ENCODE data around the gene COQ4.

The COQ4 gene

DNA sequence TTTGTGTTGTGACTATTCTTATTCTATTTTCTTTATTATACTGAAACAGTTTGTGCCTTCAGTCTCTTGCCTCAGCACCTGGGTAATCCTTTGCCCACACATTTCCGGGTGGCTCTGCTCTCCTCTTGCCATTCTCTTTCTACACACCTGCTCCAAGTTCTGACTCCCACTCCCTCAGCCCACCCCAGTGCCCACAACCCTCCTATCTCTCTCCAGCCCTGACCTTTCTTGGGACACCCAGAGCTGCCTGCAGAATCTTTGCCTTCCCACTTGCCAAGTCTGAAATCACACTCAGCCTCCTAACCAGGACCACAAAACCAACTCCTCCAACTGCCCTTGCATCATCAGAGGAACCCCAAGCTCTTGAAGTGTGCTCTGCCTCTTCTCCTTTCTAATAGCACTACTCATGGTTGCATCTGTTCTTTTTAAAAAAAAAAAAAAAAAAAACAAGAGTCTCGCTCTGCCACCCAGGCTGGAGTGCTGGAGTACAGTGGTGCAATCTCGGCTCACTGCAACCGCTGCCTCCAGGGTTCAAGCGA, 42.5 kb upstream of the COQ4 start:
- no peaks in the 10 kb centered on the region for H3K9me3 ChIP-seq
- H3K4me3 ChIP-seq (ENCODE audit: low read depth, low read length), result no peak overlapping the region
- no peaks in the 10 kb centered on the region for H3K36me3 ChIP-seq
- TF ChIP-seq, protein P1, sequence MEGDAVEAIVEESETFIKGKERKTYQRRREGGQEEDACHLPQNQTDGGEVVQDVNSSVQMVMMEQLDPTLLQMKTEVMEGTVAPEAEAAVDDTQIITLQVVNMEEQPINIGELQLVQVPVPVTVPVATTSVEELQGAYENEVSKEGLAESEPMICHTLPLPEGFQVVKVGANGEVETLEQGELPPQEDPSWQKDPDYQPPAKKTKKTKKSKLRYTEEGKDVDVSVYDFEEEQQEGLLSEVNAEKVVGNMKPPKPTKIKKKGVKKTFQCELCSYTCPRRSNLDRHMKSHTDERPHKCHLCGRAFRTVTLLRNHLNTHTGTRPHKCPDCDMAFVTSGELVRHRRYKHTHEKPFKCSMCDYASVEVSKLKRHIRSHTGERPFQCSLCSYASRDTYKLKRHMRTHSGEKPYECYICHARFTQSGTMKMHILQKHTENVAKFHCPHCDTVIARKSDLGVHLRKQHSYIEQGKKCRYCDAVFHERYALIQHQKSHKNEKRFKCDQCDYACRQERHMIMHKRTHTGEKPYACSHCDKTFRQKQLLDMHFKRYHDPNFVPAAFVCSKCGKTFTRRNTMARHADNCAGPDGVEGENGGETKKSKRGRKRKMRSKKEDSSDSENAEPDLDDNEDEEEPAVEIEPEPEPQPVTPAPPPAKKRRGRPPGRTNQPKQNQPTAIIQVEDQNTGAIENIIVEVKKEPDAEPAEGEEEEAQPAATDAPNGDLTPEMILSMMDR (IDR thresholded peaks at IDR 0.05; ENCODE audit: low read depth, low read length), result no peak
- no peaks in the 10 kb centered on the region for H3K4me1 ChIP-seq
- H3K27me3 ChIP-seq, result no peaks in the 10 kb centered on the region
- DNase-seq, result no peak

DNA sequence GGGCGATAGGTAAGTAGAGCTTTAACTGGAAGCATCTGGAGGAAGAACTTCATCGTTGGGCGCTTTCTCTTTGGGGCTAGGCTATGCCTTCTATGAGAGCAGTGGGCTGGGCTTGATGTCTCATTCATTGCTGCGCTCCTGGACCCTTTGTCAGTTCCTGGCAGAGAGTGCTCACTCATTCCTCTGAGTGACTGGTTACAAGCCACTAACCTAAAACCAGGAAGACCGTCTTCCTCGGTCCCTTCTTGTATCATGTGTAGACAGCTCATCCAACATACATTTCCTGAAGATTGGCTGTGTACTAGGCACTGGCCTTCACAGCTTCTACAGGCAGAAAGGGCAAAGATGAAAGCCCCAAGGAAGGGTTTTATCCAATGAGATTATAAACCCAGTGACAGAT, 40.1 kb upstream of the COQ4 start:
- no peak for DNase-seq
- Histone ChIP-seq H3K4me3 (ENCODE audit: low read depth, low read length) (no peak overlapping the region), H3K27me3 (no peaks in the 10 kb centered on the region), H3K36me3 (no peaks in the 10 kb centered on the region), H3K9me3 (no peaks in the 10 kb centered on the region), H3K4me1 (no peaks in the 10 kb centered on the region)
- TF ChIP-seq, protein P1 (IDR thresholded peaks at IDR 0.05; ENCODE audit: low read depth, low read length), result no peak

DNA sequence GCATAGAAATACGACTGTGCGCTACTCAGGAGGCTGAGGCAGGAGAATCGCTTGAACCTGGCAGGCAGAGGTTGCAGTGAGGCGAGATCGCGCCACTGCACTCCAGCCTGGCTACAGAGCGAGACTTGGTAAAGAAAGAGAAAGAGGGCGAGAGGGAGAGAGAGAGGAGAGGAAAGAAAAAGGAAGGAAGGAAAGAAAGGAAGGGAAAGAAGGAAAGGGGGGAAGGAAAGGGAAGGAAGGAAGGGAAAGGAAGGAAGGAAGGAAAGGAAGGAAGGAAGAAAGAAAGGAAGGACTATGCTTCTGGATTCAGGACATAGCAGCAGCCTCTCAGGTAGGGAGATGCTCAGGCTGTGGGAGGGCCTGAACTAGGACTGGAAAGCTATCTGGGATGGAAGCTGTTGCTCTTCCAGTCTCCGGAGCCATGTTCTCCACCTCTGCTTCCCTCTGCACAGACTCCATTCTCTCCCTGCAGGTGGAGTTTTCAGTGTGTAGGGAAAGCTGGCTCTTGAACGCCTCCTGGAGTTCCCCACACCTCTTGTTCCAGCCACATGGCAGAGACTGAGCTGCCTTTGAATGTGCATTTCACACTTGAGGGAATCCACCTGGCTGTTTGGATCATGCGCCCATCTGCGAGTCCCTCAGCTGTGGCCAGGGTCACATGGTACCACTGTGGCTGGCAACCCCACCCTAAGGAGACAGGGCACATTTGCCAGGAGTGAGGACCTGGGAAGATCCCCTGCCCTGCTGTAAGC, 37.4 kb upstream of the COQ4 start:
- DNase-seq, result no peak
- Histone ChIP-seq H3K4me3 (ENCODE audit: low read depth, low read length) (no peak overlapping the region), H3K4me1 (no peaks in the 10 kb centered on the region), H3K27me3 (no peaks in the 10 kb centered on the region), H3K9me3 (no peaks in the 10 kb centered on the region), H3K36me3 (no peaks in the 10 kb centered on the region)
- TF ChIP-seq, protein P1 (IDR thresholded peaks at IDR 0.05; ENCODE audit: low read depth, low read length), result no peak

DNA sequence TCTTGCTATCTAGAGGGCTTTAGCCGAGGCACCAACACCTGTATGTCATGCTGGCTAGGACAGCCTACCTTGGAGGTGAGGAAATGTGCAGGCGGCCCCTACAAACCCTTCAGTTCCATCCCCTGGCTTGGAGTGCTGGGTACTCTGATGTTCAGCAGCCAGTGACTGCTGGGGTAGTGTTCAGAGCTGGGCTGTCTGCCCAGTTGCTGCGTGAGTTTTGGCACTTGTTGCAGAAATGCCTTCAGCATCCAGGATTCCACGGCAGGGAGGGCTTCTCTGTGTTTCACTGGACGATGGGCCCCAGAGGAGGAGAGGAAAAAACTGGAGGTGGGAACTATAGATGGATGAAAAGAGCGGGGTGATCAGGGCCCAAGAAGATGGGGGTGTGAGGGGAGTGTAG, 36.2 kb upstream of the COQ4 start:
- H3K4me1 ChIP-seq, result no peaks in the 10 kb centered on the region
- no peaks in the 10 kb centered on the region for H3K27me3 ChIP-seq
- no peak for DNase-seq
- TF ChIP-seq, protein P1 (IDR thresholded peaks at IDR 0.05; ENCODE audit: low read depth, low read length), result no peak
- no peaks in the 10 kb centered on the region for H3K36me3 ChIP-seq
- H3K9me3 ChIP-seq, result no peaks in the 10 kb centered on the region
- no peak overlapping the region for H3K4me3 ChIP-seq (ENCODE audit: low read depth, low read length)

DNA sequence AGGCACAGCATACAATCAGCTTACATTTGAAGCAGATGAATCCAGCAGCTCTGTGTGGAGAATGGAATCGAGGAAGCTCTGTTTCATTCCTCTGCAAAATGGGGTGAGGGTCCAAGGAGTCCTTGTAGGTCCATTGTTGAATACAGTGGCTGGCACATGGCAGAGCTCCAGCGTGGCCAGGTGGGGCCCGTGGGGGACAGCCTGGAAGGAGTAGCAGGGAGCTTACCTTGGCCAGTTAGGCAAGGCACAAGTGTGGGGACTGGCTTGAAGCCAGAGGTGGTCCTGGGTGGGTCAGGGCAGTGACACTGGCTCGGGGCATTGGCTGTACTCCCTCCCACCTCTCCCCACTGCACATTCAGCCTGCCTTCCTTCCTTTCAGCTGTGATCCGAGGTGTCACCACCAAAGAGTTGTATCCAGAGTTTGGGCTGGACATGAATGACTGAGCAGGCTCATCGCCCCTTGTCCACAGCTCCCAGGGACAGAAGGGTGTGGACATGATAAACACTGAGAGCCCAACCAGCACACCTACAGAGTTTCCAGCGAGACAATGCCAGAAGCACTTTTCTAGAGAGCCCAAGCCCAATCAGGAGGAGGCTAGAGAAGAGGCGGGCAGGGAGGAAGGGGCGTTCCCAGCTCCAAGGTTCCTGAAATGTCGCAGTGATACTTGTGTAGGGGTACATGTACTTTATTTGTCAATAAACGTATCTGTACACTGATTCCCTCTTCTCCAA, 34.2 kb upstream of the COQ4 start:
- no peak overlapping the region for H3K4me3 ChIP-seq (ENCODE audit: low read depth, low read length)
- no peaks in the 10 kb centered on the region for H3K9me3 ChIP-seq
- H3K27me3 ChIP-seq, result no peaks in the 10 kb centered on the region
- TF ChIP-seq, protein P1 (IDR thresholded peaks at IDR 0.05; ENCODE audit: low read depth, low read length), result no peak
- H3K36me3 ChIP-seq, result no peaks in the 10 kb centered on the region
- no peaks in the 10 kb centered on the region for H3K4me1 ChIP-seq
- DNase-seq, result no peak

DNA sequence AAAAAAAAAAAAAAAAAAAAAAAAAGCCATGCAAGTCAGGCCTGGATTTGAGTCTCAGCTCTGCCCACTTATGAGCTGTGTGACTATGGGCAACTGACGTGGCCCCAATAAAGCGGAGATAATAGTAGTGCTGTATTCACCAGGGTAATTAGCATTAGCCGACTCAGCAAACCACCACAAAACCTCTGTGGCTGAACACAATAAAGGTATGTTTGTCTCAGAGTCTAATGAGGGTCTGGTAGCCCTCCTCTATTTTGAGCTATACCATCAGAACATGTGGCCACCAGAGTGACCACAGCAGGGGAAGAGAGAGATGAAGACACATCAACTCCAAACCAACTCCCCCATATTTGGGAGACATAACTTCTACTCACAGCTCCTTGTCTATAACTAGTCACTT, 30.6 kb upstream of the COQ4 start:
- DNase-seq, result no peak
- no peaks in the 10 kb centered on the region for H3K36me3 ChIP-seq
- no peaks in the 10 kb centered on the region for H3K4me1 ChIP-seq
- no peaks in the 10 kb centered on the region for H3K27me3 ChIP-seq
- TF ChIP-seq, protein P1 (IDR thresholded peaks at IDR 0.05; ENCODE audit: low read depth, low read length), result no peak
- H3K9me3 ChIP-seq, result no peaks in the 10 kb centered on the region
- no peak overlapping the region for H3K4me3 ChIP-seq (ENCODE audit: low read depth, low read length)

Measured in BE2C (cell line).